ENCODE data around the gene TRAF7.

TRAF7 gene

DNA sequence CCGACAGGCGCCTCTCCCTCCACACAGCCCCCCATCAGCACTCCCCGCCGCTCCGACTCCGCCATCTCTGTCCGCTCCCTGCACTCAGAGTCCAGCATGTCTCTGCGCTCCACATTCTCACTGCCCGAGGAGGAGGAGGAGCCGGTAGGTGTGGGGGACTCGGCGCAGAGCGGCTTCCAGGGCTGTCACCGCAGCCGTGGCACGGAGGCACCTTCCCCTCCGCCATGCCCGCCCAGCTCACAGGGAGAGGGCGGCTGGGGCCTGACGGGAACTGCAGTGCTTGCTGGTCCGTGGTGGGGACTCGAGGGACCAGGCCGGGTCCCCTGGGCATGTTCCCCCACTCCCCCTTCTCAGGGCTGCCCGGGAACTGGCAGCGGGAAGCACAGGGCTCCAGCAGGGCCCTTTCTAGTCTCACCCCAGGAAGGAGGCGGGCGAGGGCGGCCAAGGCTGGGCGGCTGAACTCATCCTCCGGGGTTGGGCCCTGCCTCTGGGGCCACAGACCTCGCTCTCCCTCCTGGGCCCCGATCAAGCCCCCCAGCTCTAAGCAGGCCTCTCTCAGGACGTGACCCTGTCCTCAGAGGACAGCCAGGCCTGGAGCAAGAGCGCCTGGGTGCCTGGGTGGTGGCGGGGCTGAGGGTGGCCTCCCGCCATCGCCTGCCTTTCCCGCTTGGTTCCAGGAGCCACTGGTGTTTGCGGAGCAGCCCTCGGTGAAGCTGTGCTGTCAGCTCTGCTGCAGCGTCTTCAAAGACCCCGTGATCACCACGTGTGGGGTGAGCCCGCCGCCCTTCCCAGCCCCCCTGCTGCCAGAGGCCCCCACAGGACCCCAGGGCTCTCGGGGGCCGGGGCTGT lies 15.2 kb downstream of the TRAF7 start:
- Histone ChIP-seq H3K9ac (ENCODE audit: low read length in 2 of 2) (no peak overlapping the region), H3K36me3 (ENCODE audit: control insufficient read depth in 2 of 2, insufficient read depth in 2 of 2, low read length in 2 of 2) (peaks cover 38 to 49% of the 10 kb centered on the region in 2 donors), H3K27me3 (ENCODE audit: control insufficient read depth in 1 of 2, insufficient read depth in 2 of 2, low read length in 2 of 2) (no peaks in the 10 kb centered on the region), H3K4me3 (ENCODE audit: low read length in 2 of 2) (peak overlapping the region in 1 of 2 donors; percentile 44), H3K9me3 (ENCODE audit: control insufficient read depth in 2 of 2, low read length in 2 of 2) (no peaks in the 10 kb centered on the region), H3K4me1 (ENCODE audit: control insufficient read depth, insufficient read depth, low read length) (no peaks in the 10 kb centered on the region), H3K27ac (ENCODE audit: low read length) (no peak overlapping the region)

DNA sequence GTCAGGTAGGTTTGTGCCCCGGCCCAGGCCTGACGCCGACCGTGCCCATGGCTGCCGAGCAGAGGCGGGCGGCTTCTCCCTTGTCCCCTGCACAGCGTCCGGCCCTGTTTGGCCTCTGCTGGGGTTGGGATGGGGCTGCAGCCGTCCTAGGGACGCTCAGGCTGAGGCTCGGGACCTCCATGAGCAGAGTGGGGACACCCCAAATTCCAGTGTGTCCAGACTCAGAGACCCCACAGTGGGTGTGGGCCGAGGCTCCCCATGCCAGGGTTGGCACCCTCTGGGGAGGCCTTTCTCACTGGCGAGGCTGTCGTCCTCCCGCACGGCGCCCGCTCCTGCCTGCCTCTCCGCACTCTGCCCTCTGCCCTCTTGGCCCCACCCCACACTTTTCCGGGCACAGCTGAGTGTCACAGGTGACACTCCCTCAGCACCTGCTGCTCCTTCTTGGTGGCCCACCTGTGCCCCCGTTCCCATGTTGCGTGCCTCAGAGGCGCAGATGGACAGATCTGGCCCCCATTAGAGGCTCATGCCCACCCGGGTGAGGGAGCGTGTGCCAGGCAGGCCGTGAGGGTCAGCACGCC lies 16.1 kb downstream of the TRAF7 start:
- peaks cover 37 to 51% of the 10 kb centered on the region in 2 donors for H3K36me3 ChIP-seq (ENCODE audit: control insufficient read depth in 2 of 2, insufficient read depth in 2 of 2, low read length in 2 of 2)
- H3K27ac ChIP-seq (ENCODE audit: low read length): no peak overlapping the region

DNA sequence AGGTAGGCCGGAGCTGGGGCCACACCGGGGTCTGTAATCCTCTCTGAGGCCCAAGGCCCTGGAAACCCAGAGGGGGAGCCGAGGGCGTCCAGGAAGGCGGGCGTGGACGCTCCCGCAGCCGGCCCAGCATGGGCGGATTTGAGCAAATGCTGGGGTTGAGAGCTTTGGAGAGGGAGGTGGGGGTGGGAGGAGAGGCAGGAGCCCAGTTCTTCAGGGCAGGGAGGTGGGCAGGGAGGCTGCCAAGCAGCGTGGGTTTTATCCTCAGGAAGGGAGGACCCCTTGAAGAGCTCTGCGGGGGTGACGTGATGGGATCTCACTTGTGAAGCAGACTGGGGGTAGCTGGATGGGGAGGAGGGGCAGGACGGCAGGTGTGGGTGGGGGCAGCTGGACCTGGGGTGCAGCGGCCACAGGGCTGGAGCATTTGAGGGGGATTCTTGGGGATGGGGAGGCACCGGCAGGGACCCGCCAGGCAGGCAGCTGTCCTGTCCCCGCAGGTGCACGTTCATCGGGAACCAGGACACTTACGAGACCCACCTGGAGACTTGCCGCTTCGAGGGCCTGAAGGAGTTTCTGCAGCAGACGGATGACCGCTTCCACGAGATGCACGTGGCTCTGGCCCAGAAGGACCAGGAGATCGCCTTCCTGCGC lies 17.2 kb downstream of the TRAF7 start:
- no peaks in the 10 kb centered on the region for H3K27me3 ChIP-seq (ENCODE audit: control insufficient read depth in 1 of 2, insufficient read depth in 2 of 2, low read length in 2 of 2)
- H3K36me3 ChIP-seq (ENCODE audit: control insufficient read depth in 2 of 2, insufficient read depth in 2 of 2, low read length in 2 of 2): peaks cover 30 to 48% of the 10 kb centered on the region in 2 donors
- H3K9ac ChIP-seq (ENCODE audit: low read length in 2 of 2): no peak overlapping the region
- H3K4me3 ChIP-seq (ENCODE audit: low read length in 2 of 2): no peak overlapping the region
- no peaks in the 10 kb centered on the region for H3K9me3 ChIP-seq (ENCODE audit: control insufficient read depth in 2 of 2, low read length in 2 of 2)
- no peaks in the 10 kb centered on the region for H3K4me1 ChIP-seq (ENCODE audit: control insufficient read depth, insufficient read depth, low read length)
- H3K27ac ChIP-seq (ENCODE audit: low read length): no peak overlapping the region

More for the DNA sequence above, 16.1 kb downstream of the TRAF7 start:
- Histone ChIP-seq H3K9ac (ENCODE audit: low read length in 2 of 2) (no peak overlapping the region), H3K27me3 (ENCODE audit: control insufficient read depth in 1 of 2, insufficient read depth in 2 of 2, low read length in 2 of 2) (no peaks in the 10 kb centered on the region), H3K4me1 (ENCODE audit: control insufficient read depth, insufficient read depth, low read length) (no peaks in the 10 kb centered on the region), H3K4me3 (ENCODE audit: low read length in 2 of 2) (no peak overlapping the region), H3K9me3 (ENCODE audit: control insufficient read depth in 2 of 2, low read length in 2 of 2) (no peaks in the 10 kb centered on the region)

DNA sequence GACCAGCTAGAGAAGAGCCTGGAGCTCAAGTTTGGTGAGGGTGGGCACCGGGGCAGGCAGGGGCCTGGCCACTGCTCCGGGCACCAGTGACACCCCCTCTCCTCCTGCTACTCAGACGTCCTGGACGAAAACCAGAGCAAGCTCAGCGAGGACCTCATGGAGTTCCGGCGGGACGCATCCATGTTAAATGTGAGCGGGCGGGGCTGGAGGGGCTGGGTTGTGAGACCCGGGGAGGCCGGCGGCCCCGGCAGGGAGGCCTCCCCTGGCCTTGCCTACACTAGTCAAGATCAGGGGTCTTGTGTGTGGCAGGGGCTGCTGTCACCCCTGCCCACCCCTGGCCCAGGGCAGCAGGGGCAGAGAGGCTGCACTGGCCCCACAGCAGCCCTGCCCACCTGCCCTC lies 17.8 kb downstream of the TRAF7 start:
- Histone ChIP-seq H3K36me3 (ENCODE audit: control insufficient read depth in 2 of 2, insufficient read depth in 2 of 2, low read length in 2 of 2) (peaks cover 25 to 42% of the 10 kb centered on the region in 2 donors), H3K4me1 (ENCODE audit: control insufficient read depth, insufficient read depth, low read length) (no peaks in the 10 kb centered on the region), H3K4me3 (ENCODE audit: low read length in 2 of 2) (no peak overlapping the region), H3K9ac (ENCODE audit: low read length in 2 of 2) (no peak overlapping the region), H3K27ac (ENCODE audit: low read length) (no peak overlapping the region), H3K27me3 (ENCODE audit: control insufficient read depth in 1 of 2, insufficient read depth in 2 of 2, low read length in 2 of 2) (peaks cover 0 to 3% of the 10 kb centered on the region in 2 donors), H3K9me3 (ENCODE audit: control insufficient read depth in 2 of 2, low read length in 2 of 2) (no peaks in the 10 kb centered on the region)

DNA sequence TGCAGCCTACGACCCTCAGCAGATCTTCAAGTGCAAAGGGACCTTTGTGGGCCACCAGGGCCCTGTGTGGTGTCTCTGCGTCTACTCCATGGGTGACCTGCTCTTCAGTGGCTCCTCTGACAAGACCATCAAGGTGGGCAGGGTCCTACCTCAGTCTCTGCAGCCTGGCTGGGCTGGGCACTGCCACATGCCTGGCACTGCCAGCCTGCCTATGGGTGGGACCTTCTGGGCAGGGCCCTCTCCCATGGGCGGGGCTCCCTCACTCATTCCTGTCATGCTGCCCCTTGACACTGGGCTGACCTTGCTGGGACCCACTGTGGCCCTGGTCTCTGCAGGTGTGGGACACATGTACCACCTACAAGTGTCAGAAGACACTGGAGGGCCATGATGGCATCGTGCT lies 18.3 kb downstream of the TRAF7 start:
- Histone ChIP-seq H3K4me3 (ENCODE audit: low read length in 2 of 2) (no peak overlapping the region), H3K27ac (ENCODE audit: low read length) (no peak overlapping the region), H3K9ac (ENCODE audit: low read length in 2 of 2) (no peak overlapping the region), H3K27me3 (ENCODE audit: control insufficient read depth in 1 of 2, insufficient read depth in 2 of 2, low read length in 2 of 2) (peaks cover 0 to 4% of the 10 kb centered on the region in 2 donors), H3K4me1 (ENCODE audit: control insufficient read depth, insufficient read depth, low read length) (no peaks in the 10 kb centered on the region), H3K36me3 (ENCODE audit: control insufficient read depth in 2 of 2, insufficient read depth in 2 of 2, low read length in 2 of 2) (peaks cover 24 to 39% of the 10 kb centered on the region in 2 donors), H3K9me3 (ENCODE audit: control insufficient read depth in 2 of 2, low read length in 2 of 2) (no peaks in the 10 kb centered on the region)

DNA sequence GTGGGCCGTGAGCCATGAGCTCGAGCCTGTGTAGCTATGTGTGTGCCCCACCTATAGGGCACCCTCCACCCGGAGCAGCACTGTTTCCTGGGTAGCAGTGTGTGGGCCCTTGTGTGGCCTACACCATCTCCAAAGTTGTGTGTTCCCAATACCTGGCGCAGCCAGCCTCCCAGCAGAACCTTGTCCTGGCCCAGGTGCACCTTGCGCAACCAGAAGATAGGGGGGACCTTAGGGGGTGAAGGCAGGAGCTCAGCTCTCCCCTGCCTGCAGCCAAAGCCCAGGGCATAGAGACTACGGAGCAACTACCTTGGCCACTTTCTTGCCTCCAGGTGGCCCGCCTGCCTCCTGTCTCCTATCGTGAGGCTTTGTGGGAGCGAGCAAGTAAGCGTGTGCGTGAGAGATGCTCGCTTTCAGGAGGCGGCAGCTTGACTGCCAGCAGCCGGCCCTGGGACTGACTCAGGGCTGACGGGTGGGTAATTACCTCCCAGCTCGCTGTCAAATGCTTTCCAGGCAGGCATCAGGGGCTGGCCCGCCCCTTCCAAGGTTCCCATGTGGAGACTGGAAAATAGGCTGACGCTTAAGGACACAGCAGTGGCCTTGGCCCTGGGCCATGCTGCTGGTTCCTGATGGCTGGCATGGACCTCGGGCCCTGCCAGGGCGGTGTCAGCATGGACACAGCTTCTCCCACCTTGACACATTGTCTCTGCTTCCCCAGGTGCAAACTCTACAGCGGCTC lies 19.0 kb downstream of the TRAF7 start:
- H3K4me1 ChIP-seq (ENCODE audit: control insufficient read depth, insufficient read depth, low read length): no peaks in the 10 kb centered on the region
- H3K27me3 ChIP-seq (ENCODE audit: control insufficient read depth in 1 of 2, insufficient read depth in 2 of 2, low read length in 2 of 2): peaks cover 0 to 7% of the 10 kb centered on the region in 2 donors
- no peak overlapping the region for H3K4me3 ChIP-seq (ENCODE audit: low read length in 2 of 2)
- H3K9ac ChIP-seq (ENCODE audit: low read length in 2 of 2): no peak overlapping the region
- no peak overlapping the region for H3K27ac ChIP-seq (ENCODE audit: low read length)
- H3K9me3 ChIP-seq (ENCODE audit: control insufficient read depth in 2 of 2, low read length in 2 of 2): no peaks in the 10 kb centered on the region
- H3K36me3 ChIP-seq (ENCODE audit: control insufficient read depth in 2 of 2, insufficient read depth in 2 of 2, low read length in 2 of 2): peaks cover 24 to 37% of the 10 kb centered on the region in 2 donors

DNA sequence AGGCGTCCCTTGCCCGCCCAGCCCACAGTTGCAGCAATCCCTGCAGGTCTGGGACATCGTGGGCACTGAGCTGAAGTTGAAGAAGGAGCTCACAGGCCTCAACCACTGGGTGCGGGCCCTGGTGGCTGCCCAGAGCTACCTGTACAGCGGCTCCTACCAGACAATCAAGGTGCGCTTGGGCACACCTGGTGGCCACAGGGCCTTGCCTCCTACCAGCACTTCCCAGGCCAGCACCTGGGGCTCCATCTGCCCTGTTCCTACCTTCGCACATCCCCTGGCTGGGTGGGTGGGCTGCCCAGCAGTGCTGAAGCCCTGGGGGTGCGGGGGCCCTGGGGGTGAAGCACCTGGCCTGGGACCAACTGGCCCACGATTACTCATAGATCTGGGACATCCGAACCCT lies 19.9 kb downstream of the TRAF7 start:
- Histone ChIP-seq H3K36me3 (ENCODE audit: control insufficient read depth in 2 of 2, insufficient read depth in 2 of 2, low read length in 2 of 2) (peaks cover 24 to 37% of the 10 kb centered on the region in 2 donors), H3K27me3 (ENCODE audit: control insufficient read depth in 1 of 2, insufficient read depth in 2 of 2, low read length in 2 of 2) (peaks cover 0 to 7% of the 10 kb centered on the region in 2 donors), H3K27ac (ENCODE audit: low read length) (no peak overlapping the region), H3K4me1 (ENCODE audit: control insufficient read depth, insufficient read depth, low read length) (no peaks in the 10 kb centered on the region), H3K9me3 (ENCODE audit: control insufficient read depth in 2 of 2, low read length in 2 of 2) (no peaks in the 10 kb centered on the region), H3K9ac (ENCODE audit: low read length in 2 of 2) (no peak overlapping the region), H3K4me3 (ENCODE audit: low read length in 2 of 2) (no peak overlapping the region)

DNA sequence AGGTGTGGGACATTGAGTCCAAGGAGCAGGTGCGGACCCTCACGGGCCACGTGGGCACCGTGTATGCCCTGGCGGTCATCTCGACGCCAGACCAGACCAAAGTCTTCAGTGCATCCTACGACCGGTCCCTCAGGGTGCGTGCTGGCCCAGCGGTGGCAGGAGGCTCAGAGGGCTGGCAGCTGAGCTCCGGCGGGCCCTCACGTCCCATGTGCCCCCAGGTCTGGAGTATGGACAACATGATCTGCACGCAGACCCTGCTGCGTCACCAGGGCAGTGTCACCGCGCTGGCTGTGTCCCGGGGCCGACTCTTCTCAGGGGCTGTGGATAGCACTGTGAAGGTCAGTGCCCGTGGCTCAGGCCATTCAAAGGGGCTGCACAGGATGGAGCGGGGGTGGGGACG lies 20.5 kb downstream of the TRAF7 start:
- no peak overlapping the region for H3K27ac ChIP-seq (ENCODE audit: low read length)

DNA sequence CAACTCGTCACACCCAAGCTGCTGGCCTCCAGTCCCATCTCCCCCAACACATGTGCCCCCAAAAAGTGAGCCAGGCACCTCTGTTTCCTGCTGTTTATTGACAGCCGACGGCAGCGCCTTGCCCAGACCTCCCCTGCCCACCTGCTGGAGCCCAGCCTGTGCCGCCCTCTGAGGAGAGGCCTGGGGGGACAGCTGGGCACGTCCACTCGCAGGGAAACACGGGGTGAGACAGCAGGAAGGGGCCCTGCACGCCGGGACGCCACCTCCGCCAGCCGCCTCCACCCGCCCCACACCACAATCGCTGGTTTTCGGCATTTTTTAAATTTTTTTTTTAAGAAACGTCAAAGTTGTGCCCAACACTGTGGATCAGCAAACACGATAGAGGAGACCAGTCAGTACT lies 21.5 kb downstream of the TRAF7 start:
- H3K4me3 ChIP-seq (ENCODE audit: low read length in 2 of 2): no peak overlapping the region
- H3K9ac ChIP-seq (ENCODE audit: low read length in 2 of 2): no peak overlapping the region
- no peaks in the 10 kb centered on the region for H3K4me1 ChIP-seq (ENCODE audit: control insufficient read depth, insufficient read depth, low read length)
- H3K27me3 ChIP-seq (ENCODE audit: control insufficient read depth in 1 of 2, insufficient read depth in 2 of 2, low read length in 2 of 2): peaks cover 0 to 7% of the 10 kb centered on the region in 2 donors
- no peaks in the 10 kb centered on the region for H3K9me3 ChIP-seq (ENCODE audit: control insufficient read depth in 2 of 2, low read length in 2 of 2)
- no peak overlapping the region for H3K27ac ChIP-seq (ENCODE audit: low read length)
- H3K36me3 ChIP-seq (ENCODE audit: control insufficient read depth in 2 of 2, insufficient read depth in 2 of 2, low read length in 2 of 2): peaks cover 24 to 33% of the 10 kb centered on the region in 2 donors

More for the DNA sequence above, 20.5 kb downstream of the TRAF7 start:
- Histone ChIP-seq H3K4me3 (ENCODE audit: low read length in 2 of 2) (no peak overlapping the region), H3K9me3 (ENCODE audit: control insufficient read depth in 2 of 2, low read length in 2 of 2) (no peaks in the 10 kb centered on the region), H3K36me3 (ENCODE audit: control insufficient read depth in 2 of 2, insufficient read depth in 2 of 2, low read length in 2 of 2) (peaks cover 24 to 37% of the 10 kb centered on the region in 2 donors), H3K9ac (ENCODE audit: low read length in 2 of 2) (no peak overlapping the region), H3K4me1 (ENCODE audit: control insufficient read depth, insufficient read depth, low read length) (no peaks in the 10 kb centered on the region), H3K27me3 (ENCODE audit: control insufficient read depth in 1 of 2, insufficient read depth in 2 of 2, low read length in 2 of 2) (peaks cover 0 to 7% of the 10 kb centered on the region in 2 donors)

DNA sequence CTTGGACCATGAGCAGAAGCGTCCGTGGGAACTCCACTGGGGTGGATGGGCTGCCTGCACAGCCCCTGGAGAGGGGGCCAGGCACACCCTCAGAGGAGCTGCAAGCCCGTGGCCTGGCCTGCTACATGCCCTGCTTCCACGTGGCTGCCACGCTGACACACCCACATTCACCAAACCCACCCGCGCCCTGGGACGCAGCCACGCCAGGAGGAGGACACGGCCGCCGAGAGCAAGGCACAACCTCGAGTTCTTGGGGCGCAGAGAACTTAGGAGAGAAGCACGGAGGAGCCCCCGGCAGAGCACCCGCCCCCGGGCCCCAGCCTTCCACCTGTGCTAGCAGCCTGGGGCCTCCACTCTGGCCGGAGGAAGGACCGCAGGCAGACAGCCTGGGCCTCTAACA lies 22.0 kb downstream of the TRAF7 start:
- Histone ChIP-seq H3K27me3 (ENCODE audit: control insufficient read depth in 1 of 2, insufficient read depth in 2 of 2, low read length in 2 of 2) (peaks cover 0 to 7% of the 10 kb centered on the region in 2 donors), H3K4me3 (ENCODE audit: low read length in 2 of 2) (no peak overlapping the region), H3K27ac (ENCODE audit: low read length) (no peak overlapping the region), H3K9ac (ENCODE audit: low read length in 2 of 2) (no peak overlapping the region), H3K9me3 (ENCODE audit: control insufficient read depth in 2 of 2, low read length in 2 of 2) (no peaks in the 10 kb centered on the region), H3K4me1 (ENCODE audit: control insufficient read depth, insufficient read depth, low read length) (no peaks in the 10 kb centered on the region), H3K36me3 (ENCODE audit: control insufficient read depth in 2 of 2, insufficient read depth in 2 of 2, low read length in 2 of 2) (peaks cover 24 to 33% of the 10 kb centered on the region in 2 donors)
